T-cell (primary cell): ENCODE measurements around the gene COIL. TPM values are rescaled to one million over a fixed set of nuclear protein-coding genes. Genes with fewer than 3 reads are reported as not detected.

Source experiments
- total RNA-seq, 35 experiments: library from RNA in 6 of 35; stranded (reverse) in 6 of 35; fragments of 120-200 nt in 1 of 35; gene quantifications; one replicate each; pipeline versions ENCODE4 v1.2.1 to v1.2.4 and lab custom pipeline; 2013 to 2026

COIL gene
- total RNA-seq, 5 donors from 2014 or later (not counting 1 experiment from before 2014, with no cell fraction given) = 14.7 to 19.2 (median 15.7) TPM

Other genes starting within 250 kb of the COIL start
- 1 to 10 TPM; 4.8 to 9.6 (median 8.4) TPM for gene C17orf67, start 127.1 kb downstream of the COIL start, total RNA-seq
- 10 to 100 TPM; 31.6 to 39.2 (median 36.8) TPM for gene DGKE, start 126.9 kb downstream of the COIL start, total RNA-seq
- 10 to 100 TPM; 41.4 to 59.7 (median 56.1) TPM for gene TRIM25, start 47.0 kb downstream of the COIL start, total RNA-seq
- 10 to 100 TPM; 18.4 to 24.2 (median 22.4) TPM for gene SCPEP1, start 17.1 kb upstream of the COIL start, total RNA-seq
- gene AKAP1, start 124.2 kb upstream of the COIL start, total RNA-seq = 10 to 100 TPM; 28.9 to 42.5 (median 35.6) TPM